GM12873 (cell line): Measurements from ENCODE around the gene NUDT14.

Source experiments
- TF ChIP-seq, protein P1 (sequence below): IDR thresholded peaks from 2 replicates; pipeline ENCODE4 v1.5.1; 2012; ENCODE audit warnings: low read depth, mild to moderate bottlenecking, moderate library complexity, low read length, control low read depth; ENCODE audit not compliant: insufficient read depth; ENCODE audit errors: missing control alignments

Gene NUDT14

GRCh38 chr14:105151084-105151837 lies 29.9 kb downstream of the NUDT14 start:
- TF ChIP-seq, protein P1, sequence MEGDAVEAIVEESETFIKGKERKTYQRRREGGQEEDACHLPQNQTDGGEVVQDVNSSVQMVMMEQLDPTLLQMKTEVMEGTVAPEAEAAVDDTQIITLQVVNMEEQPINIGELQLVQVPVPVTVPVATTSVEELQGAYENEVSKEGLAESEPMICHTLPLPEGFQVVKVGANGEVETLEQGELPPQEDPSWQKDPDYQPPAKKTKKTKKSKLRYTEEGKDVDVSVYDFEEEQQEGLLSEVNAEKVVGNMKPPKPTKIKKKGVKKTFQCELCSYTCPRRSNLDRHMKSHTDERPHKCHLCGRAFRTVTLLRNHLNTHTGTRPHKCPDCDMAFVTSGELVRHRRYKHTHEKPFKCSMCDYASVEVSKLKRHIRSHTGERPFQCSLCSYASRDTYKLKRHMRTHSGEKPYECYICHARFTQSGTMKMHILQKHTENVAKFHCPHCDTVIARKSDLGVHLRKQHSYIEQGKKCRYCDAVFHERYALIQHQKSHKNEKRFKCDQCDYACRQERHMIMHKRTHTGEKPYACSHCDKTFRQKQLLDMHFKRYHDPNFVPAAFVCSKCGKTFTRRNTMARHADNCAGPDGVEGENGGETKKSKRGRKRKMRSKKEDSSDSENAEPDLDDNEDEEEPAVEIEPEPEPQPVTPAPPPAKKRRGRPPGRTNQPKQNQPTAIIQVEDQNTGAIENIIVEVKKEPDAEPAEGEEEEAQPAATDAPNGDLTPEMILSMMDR = no peak

- TF ChIP-seq, protein P1 = no peak
These were observed 30.6 kb downstream of the NUDT14 start for GRCh38 chr14:105150368-105151083.

- TF ChIP-seq, protein P1 = no peak
These were observed 31.1 kb downstream of the NUDT14 start for GRCh38 chr14:105150026-105150367.

- TF ChIP-seq, protein P1 = no peak
These were observed 31.8 kb downstream of the NUDT14 start for GRCh38 chr14:105149146-105149781.

- TF ChIP-seq, protein P1 = no peak
These were observed 32.4 kb downstream of the NUDT14 start for GRCh38 chr14:105148604-105149145.

DNA sequence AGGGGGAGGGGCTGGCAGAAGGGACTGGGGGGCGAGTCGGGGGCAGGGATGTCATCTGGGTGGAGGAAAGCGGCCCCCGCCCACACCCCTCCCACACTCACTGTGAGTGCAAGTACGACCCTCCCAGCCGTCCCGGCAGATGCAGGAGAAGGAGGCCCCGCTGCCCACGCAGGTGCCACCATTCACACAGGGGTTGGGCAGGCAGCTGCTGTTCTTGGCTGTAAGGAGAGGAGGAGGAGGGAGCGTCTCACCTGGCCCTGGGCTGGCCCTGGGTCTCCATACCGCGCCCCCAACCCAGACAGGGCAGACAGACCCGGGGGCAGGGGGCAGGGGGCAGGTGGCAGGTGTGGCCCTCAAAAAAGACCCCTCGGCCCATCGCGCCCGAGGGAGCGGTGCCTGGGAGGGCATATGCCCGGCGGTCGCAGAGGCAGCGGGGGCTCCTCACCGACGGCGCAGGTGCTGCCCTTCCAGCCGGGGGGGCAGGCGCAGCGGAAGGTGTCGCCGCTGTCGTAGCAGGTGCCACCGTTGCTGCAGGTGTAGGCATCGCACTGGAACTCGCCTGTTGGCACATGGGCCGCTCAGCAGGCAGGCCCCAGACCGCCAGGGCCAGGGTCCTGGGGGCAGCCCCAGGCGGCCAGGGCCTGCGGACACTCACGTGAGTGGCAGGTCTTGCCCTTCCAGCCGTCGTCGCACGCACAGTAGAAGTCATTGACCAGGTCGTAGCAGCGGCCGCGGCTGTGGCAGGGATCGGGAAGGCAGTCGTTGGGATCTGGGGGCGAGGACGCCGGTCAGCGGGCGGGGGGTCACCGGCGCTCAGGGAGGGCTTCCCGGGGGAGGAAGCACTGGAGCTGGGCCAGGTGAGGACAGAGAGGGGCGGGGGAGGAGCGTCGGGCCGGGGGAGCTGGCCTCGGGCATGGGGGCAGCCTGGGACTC lies 33.2 kb downstream of the NUDT14 start:
- TF ChIP-seq, protein P1 = no peak
